Measurements from ENCODE around the gene SPDYE17. TPM values are rescaled to one million over a fixed set of nuclear protein-coding genes. Genes with fewer than 3 reads are reported as not detected.
A peak's percentile ranks its signal among the peaks of the same experiment; 100 is the strongest.
"Not testable (repeated sequence)": the region's sequence is repeated elsewhere in the genome, so short reads cannot be mapped to it uniquely, and the experiment has no call there.

SPDYE17 gene
- total RNA-seq, result not detected
- polyA plus RNA-seq, result not detected
- long read RNA-seq, donor 1, result 0 reads
- long read RNA-seq, donor 2, result 0 reads
- long read RNA-seq, donor 3, result 0 reads

- DNase-seq; H3K27ac ChIP-seq; H3K4me1 ChIP-seq; H3K9me3 ChIP-seq; H3K27me3 ChIP-seq; H3K4me3 ChIP-seq; ATAC-seq; intact Hi-C loops (cut with DNase I); H3K36me3 ChIP-seq: not testable (repeated sequence)
- 96 to 100% methylated on average over 1 to 3 of the region's 8 CpGs for WGBS, 2 donors
Observed at GRCh38 chr7:77032261-77032660, at the start of gene SPDYE17. SPDYE17 (minus strand) TSS chr7:77032361; CDS start chr7:77030570, 1,791 bp downstream.

GRCh38 chr7:77080236-77080635, 48.1 kb upstream of the SPDYE17 start:
- H3K9me3 ChIP-seq; DNase-seq; ATAC-seq; H3K4me3 ChIP-seq; H3K27me3 ChIP-seq; intact Hi-C loops (cut with DNase I); H3K27ac ChIP-seq; H3K4me1 ChIP-seq: not testable (repeated sequence)
- H3K36me3 ChIP-seq, result peaks cover 0 to 12% (median 0%) of the 10 kb centered on the region in 9 donors
- 79 to 90% methylated on average over 2 of the region's 2 CpGs for WGBS, 2 donors

GRCh38 chr7:77079624-77080023, 47.5 kb upstream of the SPDYE17 start:
- Histone ChIP-seq H3K27ac (peak overlapping the region in 3 of 10 donors; percentile 19 to 58 (median 35)), H3K36me3 (peaks cover 0 to 12% (median 0%) of the 10 kb centered on the region in 9 donors)
- WGBS, 2 donors, result 52 to 56% methylated on average over 4 to 5 of the region's 5 CpGs
- peak in 4 of 8 donors; percentile 8 to 39 (median 26) for ATAC-seq
- H3K9me3 ChIP-seq; H3K4me1 ChIP-seq; H3K4me3 ChIP-seq; H3K27me3 ChIP-seq; intact Hi-C loops (cut with DNase I); DNase-seq: not testable (repeated sequence)

GRCh38 chr7:77079112-77079511, 47.0 kb upstream of the SPDYE17 start:
- H3K4me1 ChIP-seq; H3K9me3 ChIP-seq; H3K4me3 ChIP-seq; H3K27me3 ChIP-seq; intact Hi-C loops (cut with DNase I): not testable (repeated sequence)
- ATAC-seq, result peak; percentile 87 to 100 (median 96)
- DNase-seq, result peak in 1 of 2 donors; percentile 5
- H3K27ac ChIP-seq, result peak overlapping the region in 5 of 10 donors; percentile 16 to 58 (median 20)
- peaks cover 0 to 12% (median 0%) of the 10 kb centered on the region in 9 donors for H3K36me3 ChIP-seq

- DNase-seq; H3K27me3 ChIP-seq; H3K4me3 ChIP-seq; H3K36me3 ChIP-seq; ATAC-seq; intact Hi-C loops (cut with DNase I); H3K9me3 ChIP-seq; H3K27ac ChIP-seq; H3K4me1 ChIP-seq: not testable (repeated sequence)
- 87 to 88% methylated on average over 5 of the region's 5 CpGs for WGBS, 2 donors
Observed at GRCh38 chr7:77077060-77077459, 44.9 kb upstream of the SPDYE17 start.

GRCh38 chr7:77074786-77075396, 42.7 kb upstream of the SPDYE17 start:
- intact Hi-C loops (cut with DNase I); H3K36me3 ChIP-seq; H3K27ac ChIP-seq; H3K4me3 ChIP-seq; ATAC-seq; H3K27me3 ChIP-seq; DNase-seq; H3K9me3 ChIP-seq; H3K4me1 ChIP-seq: not testable (repeated sequence)
- WGBS, 2 donors, result 98 to 100% methylated on average over 4 to 5 of the region's 6 CpGs

- H3K27ac ChIP-seq; H3K36me3 ChIP-seq; H3K4me1 ChIP-seq; H3K27me3 ChIP-seq; H3K4me3 ChIP-seq; ATAC-seq; intact Hi-C loops (cut with DNase I); DNase-seq: not testable (repeated sequence)
- peaks cover 0 to 17% (median 0%) of the 10 kb centered on the region in 11 donors for H3K9me3 ChIP-seq
- 92 to 95% methylated on average over 5 to 6 of the region's 6 CpGs for WGBS, 2 donors
Observed at GRCh38 chr7:77071108-77071507, 38.9 kb upstream of the SPDYE17 start.

GRCh38 chr7:77065869-77066268, 33.7 kb upstream of the SPDYE17 start:
- ATAC-seq; H3K27ac ChIP-seq; intact Hi-C loops (cut with DNase I); H3K4me3 ChIP-seq; H3K27me3 ChIP-seq; DNase-seq; H3K9me3 ChIP-seq; H3K36me3 ChIP-seq; H3K4me1 ChIP-seq: not testable (repeated sequence)
- WGBS, 2 donors, result 92 to 94% methylated on average over 7 of the region's 7 CpGs

- H3K4me3 ChIP-seq; intact Hi-C loops (cut with DNase I); H3K4me1 ChIP-seq; H3K27ac ChIP-seq; H3K27me3 ChIP-seq; H3K9me3 ChIP-seq; DNase-seq; H3K36me3 ChIP-seq: not testable (repeated sequence)
- ATAC-seq, result peak in 1 of 8 donors; percentile 34
- WGBS, 2 donors, result 84 to 98% methylated on average over 3 to 4 of the region's 4 CpGs
Observed at GRCh38 chr7:77063732-77064131, 31.6 kb upstream of the SPDYE17 start.

- intact Hi-C loops (cut with DNase I); ATAC-seq: not testable (repeated sequence)
Observed at GRCh38 chr7:77062557-77062956, 30.4 kb upstream of the SPDYE17 start, which contains the start of gene SPDYE18. SPDYE18 (minus strand) TSS chr7:77062558; CDS start chr7:77060512, 2,046 bp downstream.

GRCh38 chr7:77026349-77026748, 5.8 kb downstream of the SPDYE17 start:
- 91% methylated on average over 7 of the region's 10 CpGs; no CpG with 5 or more reads in 1 of the 2 donors for WGBS, 2 donors
- intact Hi-C loops (cut with DNase I); H3K27ac ChIP-seq; H3K4me1 ChIP-seq; H3K36me3 ChIP-seq; H3K4me3 ChIP-seq; H3K27me3 ChIP-seq; DNase-seq; H3K9me3 ChIP-seq; ATAC-seq: not testable (repeated sequence)

More at GRCh38 chr7:77062557-77062956, 30.4 kb upstream of the SPDYE17 start, which contains the start of gene SPDYE18:
- not testable (repeated sequence) for H3K27ac ChIP-seq, H3K36me3 ChIP-seq, H3K9me3 ChIP-seq, DNase-seq, H3K4me1 ChIP-seq, H3K27me3 ChIP-seq, H3K4me3 ChIP-seq
- 92 to 94% methylated on average over 3 to 4 of the region's 4 CpGs for whole genome bisulfite sequencing, 2 donors

Measured in heart right ventricle (tissue), 16 donors.